NCI-H748 (cell line): ENCODE data around the gene PLEKHH3.

ENCODE experiments used
- DNase-seq: peaks from one replicate; lab custom pipeline; 2025; ENCODE audit not compliant: unreplicated experiment; lab: John Stamatoyannopoulos, UW

PLEKHH3 gene

GRCh38 chr17:42686520-42687128 lies 9.8 kb upstream of the PLEKHH3 start:
- DNase-seq: no peak

DNA sequence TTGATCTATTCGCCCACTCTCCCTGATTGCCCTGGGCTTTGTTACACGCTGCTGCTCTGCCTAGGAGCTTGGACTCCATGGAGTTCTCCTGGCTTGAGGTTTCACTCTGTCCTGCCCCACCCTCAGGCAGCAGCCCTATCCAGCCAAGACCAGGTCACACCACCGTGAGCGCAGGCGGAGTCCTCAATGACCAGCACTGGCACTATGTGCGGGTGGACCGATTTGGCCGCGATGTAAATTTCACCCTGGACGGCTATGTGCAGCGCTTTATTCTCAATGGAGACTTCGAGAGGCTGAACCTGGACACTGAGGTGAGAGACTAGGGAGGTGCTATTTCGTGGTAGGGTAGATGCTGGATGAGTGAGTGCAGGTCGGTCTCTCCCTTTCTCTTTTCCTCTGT lies 9.0 kb upstream of the PLEKHH3 start:
- DNase-seq: no peak

GRCh38 chr17:42684929-42685556 lies 8.2 kb upstream of the PLEKHH3 start:
- no peak for DNase-seq

DNA sequence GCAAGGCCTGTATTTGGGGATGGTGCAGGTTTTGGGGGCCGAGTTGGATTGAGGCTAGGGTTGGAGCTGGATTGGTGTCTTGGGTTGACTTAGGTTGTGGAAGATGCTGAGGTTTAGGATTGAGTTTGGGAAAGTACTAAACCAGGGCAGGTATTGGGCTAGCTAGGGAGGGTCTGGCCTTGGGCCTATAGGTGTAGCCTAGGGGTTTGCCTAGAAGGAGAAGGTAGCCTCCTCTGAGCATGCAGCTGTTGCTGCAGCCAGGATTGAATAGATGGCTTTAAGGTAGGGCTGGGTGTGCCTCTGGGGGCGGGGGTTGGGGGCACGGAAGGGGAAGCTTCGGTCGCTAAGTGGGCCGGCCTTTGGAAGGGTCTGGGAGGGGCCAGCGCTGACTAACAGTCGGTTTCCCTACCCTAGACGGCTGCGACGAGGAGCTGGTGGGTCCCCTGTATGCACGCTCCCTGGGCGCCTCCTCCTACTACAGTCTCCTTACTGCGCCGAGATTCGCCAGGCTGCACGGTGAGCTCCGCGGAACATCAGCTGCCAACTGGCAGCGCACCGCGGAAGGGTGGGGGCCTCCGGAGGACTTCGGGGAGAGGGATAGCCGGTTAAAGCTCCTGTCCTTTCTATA lies 6.7 kb upstream of the PLEKHH3 start:
- no peak for DNase-seq

DNA sequence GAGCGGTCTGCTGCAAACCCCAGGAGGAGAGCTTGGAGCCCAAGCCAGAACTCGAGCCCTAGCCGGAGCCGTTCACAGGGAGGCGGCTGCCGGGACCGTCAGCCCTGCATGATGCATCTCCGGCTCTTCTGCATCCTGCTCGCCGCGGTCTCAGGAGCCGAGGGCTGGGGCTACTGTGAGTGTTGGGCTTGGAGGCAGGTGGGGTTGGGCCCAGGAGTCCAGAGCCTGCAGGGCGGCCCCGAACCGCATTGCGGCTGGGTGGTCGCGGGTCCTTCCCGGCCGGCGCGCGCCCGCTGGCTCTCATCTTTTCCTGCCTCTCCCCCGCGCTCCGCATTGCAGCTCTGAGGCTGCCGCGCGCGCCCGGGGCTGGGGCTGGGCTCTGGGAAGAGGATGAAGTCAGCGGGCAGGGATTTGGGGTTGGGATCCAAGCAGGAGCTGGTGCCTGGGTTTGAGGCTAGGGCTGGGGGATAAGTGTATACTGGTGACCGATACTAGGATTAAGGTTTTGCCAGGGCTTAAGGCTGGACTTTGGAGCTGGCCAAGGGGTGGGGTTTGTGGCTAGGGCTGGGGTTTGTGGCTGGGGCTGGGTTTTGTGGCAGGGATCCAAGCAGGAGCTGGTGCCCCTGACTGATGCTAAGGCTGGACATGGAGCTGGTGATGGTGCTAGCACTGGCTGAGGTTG lies 6.1 kb upstream of the PLEKHH3 start:
- DNase-seq: peak; percentile 76

- peak; percentile 80 for DNase-seq
Measured at GRCh38 chr17:42681976-42682721, 5.4 kb upstream of the PLEKHH3 start, which contains the start of gene CNTNAP1. TSS of gene CNTNAP1 (plus strand) at chr17:42682531. CDS start at chr17:42682830, 299 bp downstream.

DNA sequence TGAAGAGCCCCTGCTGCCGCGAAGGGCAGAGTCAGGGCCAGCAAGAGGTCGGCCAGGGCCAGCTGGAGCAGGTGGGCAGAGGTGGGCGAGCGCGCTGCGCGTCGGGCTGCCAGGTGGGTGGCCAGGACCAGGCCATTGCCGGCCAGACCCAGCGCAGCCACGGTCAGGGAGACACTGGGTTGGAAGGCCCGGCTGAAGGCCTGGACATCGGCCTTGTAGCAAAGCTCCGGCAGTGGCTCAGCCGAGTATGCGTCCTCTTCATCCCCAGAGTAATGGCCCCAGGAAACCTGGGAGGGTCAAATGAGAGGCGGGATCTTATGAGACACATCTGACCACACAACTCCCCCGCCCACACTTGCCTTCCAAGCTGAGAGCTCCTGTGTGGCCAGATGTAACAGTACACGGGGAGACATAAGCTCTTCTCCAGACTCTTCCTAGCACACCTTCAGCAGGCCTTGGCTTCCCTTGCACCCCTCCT lies 3.6 kb upstream of the PLEKHH3 start:
- no peak for DNase-seq

- DNase-seq: peak; percentile 89
Measured at GRCh38 chr17:42679492-42680330, 2.9 kb upstream of the PLEKHH3 start.

DNA sequence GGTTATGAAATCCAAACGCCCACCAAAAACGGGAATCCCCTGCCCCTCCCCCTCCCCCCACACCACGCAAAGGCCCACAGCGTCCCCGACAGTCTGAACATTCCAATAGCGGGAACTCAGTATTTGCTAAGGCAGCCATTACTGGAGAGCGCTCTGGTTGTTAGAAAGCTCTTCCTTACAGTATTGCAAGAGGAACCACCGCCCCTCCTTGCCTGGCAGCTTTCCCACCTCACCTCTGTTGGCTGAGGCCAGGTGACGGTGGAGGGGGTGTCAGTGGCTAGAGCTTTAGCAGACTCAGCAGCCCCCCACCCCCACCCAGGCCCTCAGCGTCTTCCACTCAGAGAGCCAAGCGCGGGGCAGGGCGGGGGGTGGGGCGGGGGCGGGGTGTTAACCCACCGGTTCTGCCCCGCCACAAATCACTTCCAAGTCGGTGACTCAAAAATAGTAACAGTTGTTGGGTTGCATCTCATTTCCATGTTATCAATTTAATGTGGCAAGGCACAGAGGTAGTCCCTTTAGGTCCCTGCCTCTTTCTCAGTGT lies 2.2 kb upstream of the PLEKHH3 start:
- peak; percentile 78 for DNase-seq

GRCh38 chr17:42677921-42678781 lies 1.4 kb upstream of the PLEKHH3 start:
- DNase-seq: peak; percentile 96

DNA sequence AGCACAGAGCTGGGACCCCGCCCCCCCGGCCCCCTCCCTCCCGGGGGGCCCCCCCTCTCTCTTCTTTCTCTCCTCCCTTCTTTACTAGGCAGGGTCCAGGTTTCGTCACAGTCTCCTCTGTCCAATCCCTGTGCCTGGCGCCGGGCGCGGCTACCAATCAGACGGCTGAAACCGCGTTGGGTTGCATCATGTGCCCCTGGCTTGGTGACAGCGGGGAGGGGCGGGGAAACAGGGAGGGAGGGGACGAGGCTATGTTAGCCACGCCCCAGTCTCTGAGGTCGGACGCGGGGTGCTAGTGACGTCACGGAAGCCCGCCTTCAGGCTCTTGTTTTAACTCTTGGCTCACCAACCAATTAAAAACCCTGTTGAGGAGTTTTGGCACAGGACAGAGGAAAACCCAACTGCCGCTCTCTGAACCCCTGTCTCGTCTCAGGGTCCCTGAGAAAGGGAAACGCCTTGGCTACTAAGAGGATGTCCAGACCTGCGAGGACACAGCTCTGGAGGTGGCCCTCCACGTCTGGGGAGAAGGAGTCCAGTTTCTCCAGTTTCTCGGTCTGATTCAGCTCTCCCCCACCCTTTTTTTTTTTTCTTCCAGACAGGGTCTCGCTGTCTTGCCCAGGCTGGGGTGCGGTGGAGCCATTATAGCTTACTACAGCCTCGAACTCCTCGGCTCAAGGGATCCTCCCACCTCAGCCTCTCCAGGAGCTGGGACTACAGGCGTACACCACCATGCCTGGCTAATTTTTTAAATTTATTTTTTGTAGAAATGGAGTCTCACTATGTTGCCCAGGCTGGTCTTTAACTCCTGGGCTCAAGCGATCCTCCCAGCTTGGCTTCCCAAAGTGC lies 441 bp upstream of the PLEKHH3 start:
- DNase-seq: peak; percentile 99

DNA sequence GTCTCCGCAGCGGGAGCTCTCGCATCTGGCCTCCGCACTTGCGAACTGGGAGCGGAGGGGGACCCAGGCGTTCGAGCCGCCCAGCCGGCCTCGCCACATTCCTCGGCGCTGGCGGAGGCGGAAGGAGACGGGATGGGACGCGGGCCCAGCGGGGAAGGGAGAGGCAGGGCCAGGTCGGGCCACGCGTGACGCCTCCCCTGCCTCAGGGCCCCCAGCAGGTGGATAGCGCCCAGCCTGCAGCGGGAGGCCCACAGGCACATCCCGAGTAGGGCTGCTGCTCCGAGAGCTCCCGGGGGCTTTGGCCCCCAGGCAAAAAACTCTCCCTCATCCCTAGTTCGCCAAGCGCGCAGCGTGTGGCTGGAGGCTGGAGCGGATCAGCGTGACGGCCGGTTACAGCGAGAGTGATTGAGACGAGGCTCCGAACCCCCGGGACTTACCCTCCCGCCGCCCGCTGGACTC lies 800 bp downstream of the PLEKHH3 start:
- peak; percentile 69 for DNase-seq

DNA sequence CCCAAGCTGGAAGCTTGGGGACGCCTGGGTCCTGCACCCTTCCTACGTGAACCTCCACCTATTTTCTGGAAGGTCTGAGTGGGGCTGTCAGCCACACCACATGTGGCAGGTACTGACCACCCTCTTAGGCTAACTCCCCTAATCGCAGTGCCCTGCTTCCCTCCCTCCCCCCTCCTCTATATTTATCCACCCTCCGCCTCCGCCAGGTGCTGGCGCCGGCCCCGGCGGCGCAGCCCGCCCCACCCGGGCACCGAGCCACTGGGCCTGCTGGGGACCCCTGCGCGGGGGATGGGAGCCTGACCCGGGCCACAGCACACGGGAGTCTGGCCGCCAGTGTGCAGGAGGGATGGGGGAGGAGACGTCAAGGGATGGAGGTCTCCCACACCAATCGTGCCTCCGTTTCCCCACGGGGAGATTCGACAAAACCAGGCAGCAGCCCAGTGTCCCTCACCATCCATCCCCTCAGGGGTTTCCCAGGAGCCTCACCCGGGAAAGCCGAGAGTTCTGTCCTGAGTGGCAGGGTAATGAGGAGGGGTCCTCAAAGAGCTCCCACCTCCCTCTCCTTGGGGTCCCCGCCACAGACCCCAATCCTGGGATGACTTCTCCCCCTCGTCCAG lies 1.3 kb downstream of the PLEKHH3 start:
- peak; percentile 75 for DNase-seq

GRCh38 chr17:42674755-42675347 lies 1.9 kb downstream of the PLEKHH3 start:
- peak; percentile 75 for DNase-seq

DNA sequence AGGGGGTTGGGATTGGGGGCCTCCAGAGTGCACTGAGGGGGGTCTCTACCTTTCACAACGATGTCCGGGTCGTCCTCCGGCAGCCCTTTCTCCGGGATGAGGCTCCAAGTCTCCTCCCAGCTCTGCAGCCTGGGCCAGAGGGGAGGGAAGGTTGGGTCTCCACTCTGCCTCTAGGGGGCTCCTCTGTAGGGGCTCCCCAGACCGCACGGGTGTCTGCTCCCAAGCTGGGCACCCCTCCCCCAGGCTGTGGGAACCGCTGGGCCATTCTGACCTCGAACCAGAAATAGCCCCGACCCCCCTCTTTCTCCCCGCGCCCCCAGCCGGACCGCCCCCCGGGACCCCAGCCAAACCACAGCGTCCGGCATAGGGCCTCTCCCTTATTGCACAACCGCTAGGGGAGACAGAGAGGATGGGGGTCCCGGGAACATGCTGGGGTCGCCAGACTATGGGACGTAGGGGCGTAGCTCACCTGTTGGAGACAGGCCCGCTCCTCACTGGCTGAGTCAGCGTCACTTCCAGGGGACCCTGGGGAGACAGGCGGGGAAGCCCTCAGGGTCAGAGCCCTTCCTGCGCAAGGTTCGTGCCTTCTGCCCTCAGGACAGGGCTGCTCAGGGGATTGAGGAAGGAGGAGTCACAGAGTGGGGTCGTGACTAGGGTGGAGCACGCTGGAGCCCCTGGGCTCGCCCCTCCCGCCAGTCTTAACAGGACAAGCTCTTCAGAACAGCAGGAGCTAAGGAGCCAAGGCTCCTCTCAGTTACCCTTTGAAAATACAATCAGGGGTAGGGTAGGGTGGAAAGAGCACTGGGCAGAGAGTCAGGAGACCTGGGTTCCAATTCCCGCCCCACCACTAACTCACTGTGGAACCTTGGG lies 2.7 kb downstream of the PLEKHH3 start:
- no peak for DNase-seq

GRCh38 chr17:42673266-42673884 lies 3.4 kb downstream of the PLEKHH3 start:
- DNase-seq: no peak
